Upper lobe of left lung (tissue), 4 donors: Measurements from ENCODE around the gene RPS4Y2.

ENCODE experiments used
- CTCF ChIP-seq, 6 experiments: fragments of 450-650 bp in 4 of 6; fragments of 200-600 bp in 2 of 6; sonication (generic) in 2 of 6; IDR thresholded peaks; one replicate each; pipeline ENCODE4 v1.5.1; 2016 to 2019; ENCODE audit warnings: antibody characterized with exemption in 6 of 6
- EP300 ChIP-seq, 4 donors: sonication (generic); formaldehyde crosslinking; IDR thresholded peaks; one replicate each; pipeline ENCODE4 v1.5.1; 2017; ENCODE audit warnings: antibody characterized with exemption in 4 of 4, control low read depth in 2 of 4
- POLR2A ChIP-seq, 4 donors: fragments of 450-650 bp; IDR thresholded peaks; one replicate each; pipeline ENCODE4 v1.5.1; 2016 to 2017; ENCODE audit warnings: antibody characterized with exemption in 4 of 4, mild to moderate bottlenecking in 2 of 4
- POLR2AphosphoS5 ChIP-seq, 2 donors: sonication (generic); formaldehyde crosslinking; IDR thresholded peaks; one replicate each; pipeline ENCODE4 v1.5.1; 2017; ENCODE audit warnings: antibody characterized with exemption in 2 of 2

DNA sequence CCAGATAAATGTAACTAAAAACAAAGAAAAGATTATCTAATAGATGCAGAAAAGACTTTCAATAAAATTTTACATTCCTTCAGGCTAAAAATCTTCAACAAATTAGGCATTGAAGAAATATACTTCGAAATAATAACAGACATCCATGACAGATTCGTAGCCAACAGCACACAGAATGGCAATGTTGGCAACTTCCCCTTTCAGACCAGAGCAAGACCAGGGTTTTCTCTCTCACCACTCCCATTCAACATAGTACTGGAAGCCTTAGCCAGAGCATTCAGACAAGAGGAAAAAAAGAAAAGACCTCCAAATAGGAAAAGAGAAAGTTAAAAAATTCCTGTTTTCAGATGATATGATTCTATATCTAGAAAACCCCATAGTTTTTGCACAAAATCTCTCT, 61.2 kb downstream of the RPS4Y2 start:
- TF ChIP-seq CTCF (IDR thresholded peaks at IDR 0.05) = no peak
- TF ChIP-seq EP300 (IDR thresholded peaks at IDR 0.05) = no peak
- TF ChIP-seq POLR2A (IDR thresholded peaks at IDR 0.05) = no peak
- TF ChIP-seq POLR2AphosphoS5 (IDR thresholded peaks at IDR 0.05) = no peak
